NCI-H226 (cell line): Measurements from ENCODE around the gene TTC38.

Experiments
- DNase-seq: peaks from one replicate; pipeline ENCODE4 v3.0.0-alpha.2; 2015

TTC38 gene

GRCh38 chr22:46267431-46268279, at the start of gene TTC38:
Gene TTC38 (plus strand): TSS chr22:46268008. CDS start chr22:46268040, 32 bp downstream.
- DNase-seq, result peak; percentile 24

- no peak for DNase-seq
These were observed 48.2 kb upstream of the TTC38 start for GRCh38 chr22:46219636-46220035.

- no peak for DNase-seq
These were observed 46.9 kb upstream of the TTC38 start for GRCh38 chr22:46220921-46221320.

GRCh38 chr22:46224044-46224897, 43.5 kb upstream of the TTC38 start:
- DNase-seq, result no peak

GRCh38 chr22:46224898-46225290, 42.9 kb upstream of the TTC38 start:
- DNase-seq, result no peak

- DNase-seq, result no peak
These were observed 42.2 kb upstream of the TTC38 start for GRCh38 chr22:46225631-46226030.

- DNase-seq, result no peak
These were observed 41.2 kb upstream of the TTC38 start for GRCh38 chr22:46226577-46226976.

- DNase-seq, result no peak
These were observed 38.1 kb upstream of the TTC38 start for GRCh38 chr22:46229701-46230100.

- no peak for DNase-seq
These were observed 37.4 kb upstream of the TTC38 start for GRCh38 chr22:46230262-46230901.

- no peak for DNase-seq
These were observed 34.6 kb upstream of the TTC38 start for GRCh38 chr22:46233231-46233630.

- no peak for DNase-seq
These were observed 32.8 kb upstream of the TTC38 start for GRCh38 chr22:46234969-46235368.

- no peak for DNase-seq
These were observed 30.2 kb upstream of the TTC38 start for GRCh38 chr22:46237453-46238124.

- DNase-seq, result no peak
These were observed 29.3 kb upstream of the TTC38 start for GRCh38 chr22:46238541-46238940.

GRCh38 chr22:46239261-46240048, 28.4 kb upstream of the TTC38 start:
- no peak for DNase-seq

GRCh38 chr22:46240073-46240472, 27.7 kb upstream of the TTC38 start:
- DNase-seq, result no peak

GRCh38 chr22:46240506-46240905, 27.3 kb upstream of the TTC38 start:
- no peak for DNase-seq

- DNase-seq, result no peak
These were observed 26.9 kb upstream of the TTC38 start for GRCh38 chr22:46240907-46241306.

- DNase-seq, result no peak
These were observed 26.3 kb upstream of the TTC38 start for GRCh38 chr22:46241396-46242007.

- no peak for DNase-seq
These were observed 25.7 kb upstream of the TTC38 start for GRCh38 chr22:46242076-46242475.

- no peak for DNase-seq
These were observed 23.0 kb upstream of the TTC38 start for GRCh38 chr22:46244771-46245170.

- no peak for DNase-seq
These were observed 22.3 kb upstream of the TTC38 start for GRCh38 chr22:46245511-46245910.

- DNase-seq, result no peak
These were observed 21.6 kb upstream of the TTC38 start for GRCh38 chr22:46246178-46246577.
